HFFc6 (cell line): ENCODE measurements around the gene SNX9. TPM values are rescaled to one million over a fixed set of nuclear protein-coding genes. Genes with fewer than 3 reads are reported as not detected.

Experiments used
- DNase-seq: peaks from one replicate; pipeline ENCODE4 v3.0.0-alpha.2; 2018
- H3K27ac Mint-ChIP-seq: 2 replicates; pipeline ENCODE4 v1.8.0; 2020; ENCODE audit warnings: mild to moderate bottlenecking, mixed read lengths
- H3K27me3 Mint-ChIP-seq: 2 replicates; pipeline ENCODE4 v1.8.0; 2021; ENCODE audit warnings: mild to moderate bottlenecking, moderate library complexity, mixed read lengths; ENCODE audit not compliant: insufficient read depth
- H3K36me3 Mint-ChIP-seq: 2 replicates; pipeline ENCODE4 v1.8.0; 2021; ENCODE audit warnings: low read depth, mixed read lengths
- H3K4me1 Mint-ChIP-seq: 2 replicates; pipeline ENCODE4 v1.8.0; 2020; ENCODE audit warnings: low read depth, mixed read lengths
- H3K4me3 Mint-ChIP-seq: 2 replicates; pipeline ENCODE4 v1.8.0; 2020; ENCODE audit warnings: mild to moderate bottlenecking, moderate library complexity, mixed read lengths
- H3K9me3 Mint-ChIP-seq: 2 replicates; pipeline ENCODE4 v1.8.0; 2020; ENCODE audit warnings: mild to moderate bottlenecking, mixed read lengths
- CTCF ChIP-seq: fragments of 200-600 bp; sonication (generic); IDR thresholded peaks from 2 replicates; pipeline ENCODE4 v1.5.0; 2021; ENCODE audit warnings: antibody characterized with exemption, mild to moderate bottlenecking
- total RNA-seq, 6 experiments: library from RNA; stranded (reverse); fragmentation: NEBNext Ultra II Directional; extraction: Animal tissue kit (Norgen Biotek cat#: 25700); gene quantifications; 2 replicates in 1 of 6; 3 replicates in 5 of 6; pipeline ENCODE4 v1.2.3, GENCODE V29; 2021

Gene SNX9
- total RNA-seq, 6 experiments from 2014 or later = 37.2 to 46.6 (median 40.9) TPM

GRCh38 chr6:157885876-157886275 is 62.8 kb downstream of the SNX9 start:
- peaks cover 2% of the 10 kb centered on the region; the same call in 1 of the 2 replicates for H3K27me3 Mint-ChIP-seq
- no peak for TF ChIP-seq CTCF
- no peak overlapping the region for H3K27ac Mint-ChIP-seq
- H3K36me3 Mint-ChIP-seq = peaks cover 40% of the 10 kb centered on the region
- H3K4me1 Mint-ChIP-seq = peaks cover 7% of the 10 kb centered on the region; the same call in 1 of the 2 replicates
- H3K4me3 Mint-ChIP-seq = no peak overlapping the region
- H3K9me3 Mint-ChIP-seq = no peaks in the 10 kb centered on the region
- no peak for DNase-seq

- Mint-ChIP-seq H3K9me3 (no peaks in the 10 kb centered on the region), H3K27ac (no peak overlapping the region), H3K4me1 (no peaks in the 10 kb centered on the region), H3K4me3 (no peak overlapping the region), H3K36me3 (peaks cover 25% of the 10 kb centered on the region), H3K27me3 (peaks cover 11% of the 10 kb centered on the region)
- DNase-seq = no peak
- TF ChIP-seq CTCF = no peak
Measured at GRCh38 chr6:157887892-157888291, 64.8 kb downstream of the SNX9 start.

GRCh38 chr6:157891544-157892362 is 68.7 kb downstream of the SNX9 start:
- H3K4me1 Mint-ChIP-seq = no peaks in the 10 kb centered on the region

GRCh38 chr6:157892363-157892877 is 69.4 kb downstream of the SNX9 start:
- no peak overlapping the region for H3K4me3 Mint-ChIP-seq
- peaks cover 19% of the 10 kb centered on the region for H3K36me3 Mint-ChIP-seq
- no peak for DNase-seq
- TF ChIP-seq CTCF = no peak
- peaks cover 9% of the 10 kb centered on the region for H3K27me3 Mint-ChIP-seq
- H3K27ac Mint-ChIP-seq = no peak overlapping the region
- no peaks in the 10 kb centered on the region for H3K9me3 Mint-ChIP-seq
- no peaks in the 10 kb centered on the region for H3K4me1 Mint-ChIP-seq

More at GRCh38 chr6:157891544-157892362, 68.7 kb downstream of the SNX9 start:
- no peak for DNase-seq
- peaks cover 18% of the 10 kb centered on the region for H3K36me3 Mint-ChIP-seq
- H3K4me3 Mint-ChIP-seq = no peak overlapping the region
- no peaks in the 10 kb centered on the region for H3K9me3 Mint-ChIP-seq
- no peak overlapping the region for H3K27ac Mint-ChIP-seq
- H3K27me3 Mint-ChIP-seq = peaks cover 11% of the 10 kb centered on the region
- TF ChIP-seq CTCF = no peak

- no peak overlapping the region for H3K4me3 Mint-ChIP-seq
- H3K27me3 Mint-ChIP-seq = peaks cover 9% of the 10 kb centered on the region
- no peaks in the 10 kb centered on the region for H3K4me1 Mint-ChIP-seq
- DNase-seq = no peak
- no peaks in the 10 kb centered on the region for H3K9me3 Mint-ChIP-seq
- no peak overlapping the region for H3K27ac Mint-ChIP-seq
- TF ChIP-seq CTCF = no peak; the same call in 1 of the 2 replicates
- peaks cover 11% of the 10 kb centered on the region for H3K36me3 Mint-ChIP-seq
Measured at GRCh38 chr6:157893238-157893637, 70.2 kb downstream of the SNX9 start.
